DND-41 (cell line): ENCODE data around the gene HAPLN3.

Source experiments
- ATAC-seq: fragments of 200-7000 bp; cut with Tn5 transposase; 3 replicates; pipeline ENCODE4 v1.9.1; 2021; ENCODE audit warnings: low read depth; ENCODE audit not compliant: insufficient read depth
- DNase-seq: peaks from one replicate; pipeline ENCODE4 v3.0.0-alpha.2; 2020
- H2AFZ ChIP-seq: 2 replicates; pipeline ENCODE4 v1.6.0; 2012; ENCODE audit warnings: low read depth, low read length
- H3K27ac ChIP-seq: 2 replicates; pipeline ENCODE4 v1.5.1; 2012; ENCODE audit warnings: low read length, inconsistent platforms
- H3K27me3 ChIP-seq: fragments of 200-600 bp; sonication (generic); 2 replicates; pipeline ENCODE4 v1.6.0; 2012; ENCODE audit warnings: low read length, mild to moderate bottlenecking, inconsistent platforms; ENCODE audit not compliant: insufficient read depth, poor library complexity
- H3K36me3 ChIP-seq: 2 replicates; pipeline ENCODE4 v1.5.1; 2012; ENCODE audit warnings: low read length, inconsistent platforms; ENCODE audit not compliant: insufficient read depth
- H3K4me1 ChIP-seq: 2 replicates; pipeline ENCODE4 v1.5.1; 2012; ENCODE audit warnings: mild to moderate bottlenecking, low read length; ENCODE audit not compliant: insufficient read depth
- H3K4me2 ChIP-seq: 2 replicates; pipeline ENCODE4 v1.6.0; 2012; ENCODE audit warnings: mild to moderate bottlenecking, moderate library complexity, low read length, inconsistent platforms; ENCODE audit not compliant: insufficient read depth
- H3K4me3 ChIP-seq, 2 experiments: fragments of 200-600 bp in 1 of 2; shearing (Covaris generic) in 1 of 2; 2 replicates each; pipeline ENCODE4 v1.5.1; 2012 to 2016; ENCODE audit warnings: inconsistent platforms in 2 of 2, low read length in 2 of 2, mild to moderate bottlenecking in 2 of 2, low read depth in 1 of 2, moderate library complexity in 1 of 2
- H3K79me2 ChIP-seq: 2 replicates; pipeline ENCODE4 v1.6.0; 2012; ENCODE audit warnings: low read length, inconsistent platforms; ENCODE audit not compliant: insufficient read depth
- H3K9ac ChIP-seq: 2 replicates; pipeline ENCODE4 v1.6.0; 2012; ENCODE audit warnings: low read depth, mild to moderate bottlenecking, inconsistent platforms, low read length, moderate library complexity
- H3K9me3 ChIP-seq: 2 replicates; pipeline ENCODE4 v1.5.1; 2012; ENCODE audit warnings: low read length, moderate library complexity, mild to moderate bottlenecking, inconsistent platforms; ENCODE audit not compliant: insufficient read depth, severe bottlenecking
- H4K20me1 ChIP-seq: 2 replicates; pipeline ENCODE4 v1.6.0; 2012; ENCODE audit warnings: low read length; ENCODE audit not compliant: insufficient read depth
- EZH2 ChIP-seq: IDR thresholded peaks from 3 replicates; pipeline ENCODE4 v1.6.1; 2012; ENCODE audit warnings: borderline replicate concordance, low read depth, mild to moderate bottlenecking, moderate library complexity, low read length, inconsistent platforms; ENCODE audit not compliant: severe bottlenecking
- TF ChIP-seq, protein P1 (sequence below): IDR thresholded peaks from 2 replicates; pipeline ENCODE4 v1.5.1; 2012; ENCODE audit warnings: borderline replicate concordance, low read length, moderate library complexity, mild to moderate bottlenecking; ENCODE audit not compliant: poor library complexity, severe bottlenecking; ENCODE audit errors: extremely low read depth

Gene HAPLN3

DNA sequence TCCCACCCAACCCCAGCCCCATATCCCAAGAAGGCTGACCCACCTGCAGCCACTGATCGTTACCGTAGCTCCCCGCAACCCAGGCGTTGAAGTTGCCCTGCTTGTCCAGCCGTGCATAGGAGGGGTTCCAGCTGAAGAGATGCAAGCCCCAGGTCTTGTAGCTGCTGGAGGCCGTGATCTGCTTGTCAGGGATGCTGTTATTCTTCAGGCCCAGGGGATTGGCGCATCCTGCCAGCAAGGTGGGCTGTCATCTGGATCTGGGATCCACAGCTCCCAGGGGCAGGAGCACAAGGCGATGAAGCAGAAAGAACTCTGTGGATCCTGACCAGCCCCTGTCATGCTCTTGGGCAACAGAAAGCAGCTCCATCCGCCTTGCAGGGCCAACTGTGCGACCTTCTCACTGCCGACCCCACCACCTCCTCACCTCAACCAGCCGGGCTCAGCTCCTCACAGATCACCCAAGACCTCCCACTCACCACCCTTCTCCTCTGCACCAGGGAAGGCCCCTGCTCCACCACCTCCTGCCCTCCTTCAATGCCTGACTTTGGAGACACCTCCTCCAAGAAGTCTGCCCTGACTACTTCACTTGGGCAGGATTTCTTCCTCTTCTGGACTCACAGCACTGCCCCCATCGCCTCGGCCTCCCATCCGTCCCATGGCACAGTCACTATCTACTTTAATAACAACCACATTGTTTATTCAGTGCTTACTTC is 6.3 kb upstream of the HAPLN3 start:
- ATAC-seq (no peak), DNase-seq (no peak)
- TF ChIP-seq, protein P1, sequence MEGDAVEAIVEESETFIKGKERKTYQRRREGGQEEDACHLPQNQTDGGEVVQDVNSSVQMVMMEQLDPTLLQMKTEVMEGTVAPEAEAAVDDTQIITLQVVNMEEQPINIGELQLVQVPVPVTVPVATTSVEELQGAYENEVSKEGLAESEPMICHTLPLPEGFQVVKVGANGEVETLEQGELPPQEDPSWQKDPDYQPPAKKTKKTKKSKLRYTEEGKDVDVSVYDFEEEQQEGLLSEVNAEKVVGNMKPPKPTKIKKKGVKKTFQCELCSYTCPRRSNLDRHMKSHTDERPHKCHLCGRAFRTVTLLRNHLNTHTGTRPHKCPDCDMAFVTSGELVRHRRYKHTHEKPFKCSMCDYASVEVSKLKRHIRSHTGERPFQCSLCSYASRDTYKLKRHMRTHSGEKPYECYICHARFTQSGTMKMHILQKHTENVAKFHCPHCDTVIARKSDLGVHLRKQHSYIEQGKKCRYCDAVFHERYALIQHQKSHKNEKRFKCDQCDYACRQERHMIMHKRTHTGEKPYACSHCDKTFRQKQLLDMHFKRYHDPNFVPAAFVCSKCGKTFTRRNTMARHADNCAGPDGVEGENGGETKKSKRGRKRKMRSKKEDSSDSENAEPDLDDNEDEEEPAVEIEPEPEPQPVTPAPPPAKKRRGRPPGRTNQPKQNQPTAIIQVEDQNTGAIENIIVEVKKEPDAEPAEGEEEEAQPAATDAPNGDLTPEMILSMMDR: no peak
- TF ChIP-seq EZH2: no peak
- Histone ChIP-seq H3K36me3 (peaks cover 79% of the 10 kb centered on the region), H2AFZ (no peak overlapping the region), H4K20me1 (peaks cover 43% of the 10 kb centered on the region), H3K27ac (no peak overlapping the region), H3K9ac (no peak overlapping the region), H3K4me2 (no peak overlapping the region), H3K9me3 (no peaks in the 10 kb centered on the region), H3K4me3 (no peak overlapping the region), H3K4me1 (peaks cover 14% of the 10 kb centered on the region), H3K27me3 (no peaks in the 10 kb centered on the region), H3K79me2 (peaks cover 9% of the 10 kb centered on the region; the same call in 1 of the 2 replicates)

DNA sequence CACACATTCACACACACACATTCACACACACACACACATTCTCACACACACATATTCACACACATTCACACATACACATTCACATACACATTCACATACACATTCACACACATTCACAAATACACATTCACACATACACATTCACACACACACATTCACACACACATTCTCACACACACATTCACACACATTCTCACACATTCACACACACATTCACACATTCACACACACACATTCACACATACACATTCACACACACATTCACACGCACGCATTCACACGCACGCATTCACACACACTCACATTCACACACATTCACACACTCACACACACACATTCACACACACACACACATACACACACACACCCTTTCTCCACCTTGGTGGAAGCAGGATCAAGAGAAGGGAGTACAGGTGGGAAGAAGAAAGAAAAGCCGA is 5.7 kb upstream of the HAPLN3 start:
- Histone ChIP-seq H4K20me1 (peaks cover 42% of the 10 kb centered on the region), H3K27ac (no peak overlapping the region), H3K4me2 (no peak overlapping the region), H3K9me3 (no peaks in the 10 kb centered on the region), H3K79me2 (peaks cover 7% of the 10 kb centered on the region; the same call in 1 of the 2 replicates), H2AFZ (no peak overlapping the region), H3K4me1 (peaks cover 16% of the 10 kb centered on the region), H3K27me3 (no peaks in the 10 kb centered on the region), H3K36me3 (peaks cover 77% of the 10 kb centered on the region), H3K9ac (no peak overlapping the region), H3K4me3 (no peak overlapping the region)
- ATAC-seq: no peak
- TF ChIP-seq, protein P1: no peak
- no peak for TF ChIP-seq EZH2
- DNase-seq: no peak

DNA sequence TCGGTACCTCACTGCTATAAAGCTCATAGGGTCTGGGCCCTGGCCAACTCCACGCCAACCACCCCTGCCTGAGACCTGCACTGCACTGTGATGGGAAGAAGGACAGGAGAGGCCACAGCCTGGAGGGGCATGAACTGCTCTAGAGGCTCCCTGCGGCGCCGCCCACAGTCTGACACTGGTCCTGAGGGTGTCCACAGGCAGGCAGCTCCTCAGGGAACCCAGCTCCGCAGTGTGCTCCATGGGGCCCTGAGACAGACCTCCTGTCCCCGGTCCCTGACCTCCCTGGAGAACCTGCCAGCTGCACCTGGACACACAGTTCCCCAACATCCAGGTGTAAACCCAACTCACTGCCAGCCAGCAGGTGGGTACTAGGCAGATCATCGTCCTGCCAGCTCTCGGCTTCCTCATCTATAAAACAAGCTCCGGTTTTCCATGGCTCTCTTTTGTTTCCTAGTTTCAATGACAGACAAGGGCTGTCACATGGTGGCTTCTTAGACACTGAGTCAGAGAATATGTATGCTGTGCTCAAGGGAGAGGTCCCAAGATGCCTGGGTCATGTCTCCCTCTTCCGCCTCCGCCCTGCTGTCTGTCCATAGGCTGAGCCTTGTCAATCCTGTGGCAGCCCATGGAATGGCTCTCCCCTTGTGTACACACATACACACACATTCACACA is 5.1 kb upstream of the HAPLN3 start:
- H3K4me2 ChIP-seq: no peak overlapping the region
- H3K36me3 ChIP-seq: peaks cover 71% of the 10 kb centered on the region
- no peak overlapping the region for H3K27ac ChIP-seq
- peaks cover 39% of the 10 kb centered on the region for H4K20me1 ChIP-seq
- DNase-seq (no peak), ATAC-seq (no peak)
- no peak overlapping the region for H2AFZ ChIP-seq
- H3K9me3 ChIP-seq: no peaks in the 10 kb centered on the region
- TF ChIP-seq EZH2: no peak
- TF ChIP-seq, protein P1: no peak
- peaks cover 19% of the 10 kb centered on the region for H3K4me1 ChIP-seq
- H3K79me2 ChIP-seq: peaks cover 7% of the 10 kb centered on the region; the same call in 1 of the 2 replicates
- no peaks in the 10 kb centered on the region for H3K27me3 ChIP-seq
- no peak overlapping the region for H3K9ac ChIP-seq
- H3K4me3 ChIP-seq: no peak overlapping the region
